B cell (primary cell): Measurements from ENCODE around the gene CCDC137.

ENCODE experiments used
- CTCF ChIP-seq: fragments of 200-600 bp; IDR thresholded peaks from one replicate; pipeline ENCODE4 v1.8.0; 2022; ENCODE audit warnings: antibody characterized with exemption, mild to moderate bottlenecking
- EZH2 ChIP-seq: IDR thresholded peaks from 2 replicates; pipeline ENCODE4 v1.6.1; 2012; ENCODE audit warnings: borderline replicate concordance, low read depth, mild to moderate bottlenecking, moderate library complexity, low read length; ENCODE audit not compliant: insufficient read depth, poor library complexity, severe bottlenecking

DNA sequence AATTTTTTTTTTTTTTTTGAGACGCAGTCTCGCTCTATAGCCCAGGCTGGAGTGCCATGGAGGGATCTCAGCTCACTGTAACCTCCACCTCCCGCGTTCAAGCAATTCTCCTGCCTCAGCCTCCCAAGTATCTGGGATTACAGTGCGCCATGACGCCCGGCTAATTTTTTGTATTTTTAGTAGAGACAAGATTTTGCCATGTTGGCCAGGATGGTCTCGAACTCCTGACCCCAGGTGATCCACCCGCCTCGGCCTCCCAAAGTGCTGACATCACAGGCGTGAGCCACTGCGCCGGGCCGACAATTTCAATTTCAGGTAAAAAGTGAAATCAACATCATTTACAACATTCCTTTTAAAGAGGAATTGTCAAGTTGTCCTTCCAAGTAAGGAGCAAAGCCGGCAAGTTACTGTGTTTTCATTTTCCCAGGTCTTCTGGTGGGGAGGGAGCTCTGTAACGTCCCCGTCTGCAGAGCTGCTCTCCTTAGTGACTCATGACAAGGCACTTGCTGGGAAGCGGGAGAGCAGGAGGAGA lies 30.5 kb upstream of the CCDC137 start:
- TF ChIP-seq CTCF (no peak), EZH2 (no peak)
